Uterus (tissue), 4 donors: ENCODE results near the gene VANGL1. TPM values are rescaled to one million over a fixed set of nuclear protein-coding genes. Genes with fewer than 3 reads are reported as not detected.

Experiments used
- DNase-seq, 2 donors: peaks; one replicate each; pipeline ENCODE4 v3.0.0-alpha.2; 2019 to 2020
- H3K27ac ChIP-seq, 2 donors: fragments of 200-600 bp; sonication (generic); 1 replicate in 1 of 2; 2 replicates in 1 of 2; pipeline ENCODE4 v1.5.1; 2016 to 2018
- H3K27me3 ChIP-seq, 2 donors: fragments of 200-600 bp; sonication (generic); one replicate each; pipeline ENCODE4 v1.5.1; 2018 to 2019; ENCODE audit warnings: control low read depth in 1 of 2
- H3K36me3 ChIP-seq, 2 donors: fragments of 200-600 bp; sonication (generic); one replicate each; pipeline ENCODE4 v1.5.1; 2019; ENCODE audit warnings: control low read depth in 1 of 2
- H3K4me1 ChIP-seq, 2 donors: fragments of 200-600 bp; sonication (generic); one replicate each; pipeline ENCODE4 v1.5.1; 2018 to 2019; ENCODE audit warnings: control low read depth in 1 of 2
- H3K4me3 ChIP-seq, 2 donors: fragments of 200-600 bp; sonication (generic); 1 replicate in 1 of 2; 2 replicates in 1 of 2; pipeline ENCODE4 v1.5.1; 2018 to 2019; ENCODE audit warnings: mild to moderate bottlenecking in 1 of 2
- H3K9me3 ChIP-seq, 2 donors: fragments of 200-600 bp; sonication (generic); one replicate each; pipeline ENCODE4 v1.5.1; 2019; ENCODE audit warnings: control low read depth in 1 of 2
- CTCF ChIP-seq, 4 experiments: fragments of 200-600 bp in 2 of 4; fragments of 450-650 bp in 2 of 4; sonication (generic) in 2 of 4; IDR thresholded peaks; one replicate each; pipeline ENCODE4 v1.5.1; 2016 to 2019; ENCODE audit warnings: antibody characterized with exemption in 4 of 4, mild to moderate bottlenecking in 2 of 4, moderate library complexity in 1 of 4
- POLR2A ChIP-seq, 2 donors: fragments of 450-650 bp; IDR thresholded peaks; one replicate each; pipeline ENCODE4 v1.6.1; 2016; ENCODE audit warnings: antibody characterized with exemption in 2 of 2, mild to moderate bottlenecking in 1 of 2, moderate library complexity in 1 of 2
- intact Hi-C: fragments of 100-400 bp; cut with DNase I; formaldehyde crosslinking; loops from one replicate; pipeline ENCODE4 v1.15.1; 2023; ENCODE audit warnings: low total_unique reads
- total RNA-seq, 4 donors: library from RNA; depleted of rRNA in 3 of 4; stranded (reverse); fragments of >200 nt in 3 of 4; gene quantifications; one replicate each; pipeline versions ENCODE4 v1.1.0 to v1.2.4, GENCODE V29; 2014 to 2023
- donor health status: DM: yes; HTN: yes; CAD: no.

VANGL1 gene
- total RNA-seq, 4 donors from 2014 or later: 2.8 to 22.3 (median 11.9) TPM

GRCh38 chr1:115723756-115724155 lies 82.0 kb downstream of the VANGL1 start:
- DNase-seq: no peak
- no peaks in the 10 kb centered on the region for H3K27me3 ChIP-seq
- intact Hi-C loops: no loop called here
- H3K4me3 ChIP-seq: no peak overlapping the region
- no peaks in the 10 kb centered on the region for H3K9me3 ChIP-seq
- TF ChIP-seq POLR2A (IDR thresholded peaks at IDR 0.05) (no peak), CTCF (IDR thresholded peaks at IDR 0.05) (no peak)
- no peak overlapping the region for H3K27ac ChIP-seq
- no peaks in the 10 kb centered on the region for H3K4me1 ChIP-seq
- H3K36me3 ChIP-seq: no peaks in the 10 kb centered on the region

DNA sequence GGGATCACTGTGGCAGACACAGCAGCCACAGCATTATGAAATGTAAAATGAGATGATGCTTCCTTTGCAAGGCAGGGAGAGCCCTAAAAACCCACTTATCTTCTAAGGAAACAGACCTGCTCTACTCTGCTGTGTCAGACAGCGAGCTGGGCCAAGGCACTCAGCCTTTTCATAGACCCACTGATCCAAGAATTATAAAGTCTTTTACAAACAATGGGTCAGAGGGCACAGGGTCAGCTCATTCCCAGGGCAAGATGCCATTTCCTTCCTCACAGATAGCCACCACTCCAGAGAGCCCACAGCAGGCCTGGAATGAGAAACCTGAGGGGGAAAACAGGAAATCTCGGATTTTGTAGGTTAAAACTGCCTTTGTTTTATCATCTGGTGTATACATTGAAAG lies 83.8 kb downstream of the VANGL1 start:
- H3K36me3 ChIP-seq: no peaks in the 10 kb centered on the region
- no peaks in the 10 kb centered on the region for H3K27me3 ChIP-seq
- H3K9me3 ChIP-seq: no peaks in the 10 kb centered on the region
- no peak for TF ChIP-seq POLR2A (IDR thresholded peaks at IDR 0.05)
- no peak for TF ChIP-seq CTCF (IDR thresholded peaks at IDR 0.05)
- H3K4me1 ChIP-seq: no peaks in the 10 kb centered on the region
- intact Hi-C loops: no loop called here
- peak; percentile 24 to 41 for DNase-seq
- no peak overlapping the region for H3K4me3 ChIP-seq
- peak overlapping the region; percentile 41 to 49 for H3K27ac ChIP-seq

DNA sequence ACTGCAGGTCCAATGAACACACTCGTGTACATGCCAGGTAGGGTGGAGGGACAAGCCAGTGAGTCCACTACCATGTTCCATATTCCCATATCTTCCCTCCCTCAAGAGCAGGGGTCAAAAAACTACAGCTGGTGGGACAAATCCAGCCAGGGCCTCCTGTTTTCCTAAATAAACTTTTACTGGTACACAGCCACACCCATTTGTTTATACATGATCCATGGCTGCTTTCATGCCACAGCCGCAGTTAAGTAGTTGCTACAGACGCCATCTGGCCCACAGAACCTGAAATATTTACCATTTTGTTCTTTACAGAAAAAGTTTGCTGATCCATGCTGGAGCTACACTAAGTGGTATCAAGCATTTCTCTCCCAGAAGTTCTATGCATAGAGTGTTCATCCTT lies 84.4 kb downstream of the VANGL1 start:
- intact Hi-C loops: no loop called here
- no peaks in the 10 kb centered on the region for H3K4me1 ChIP-seq
- no peaks in the 10 kb centered on the region for H3K9me3 ChIP-seq
- no peak for DNase-seq
- no peaks in the 10 kb centered on the region for H3K27me3 ChIP-seq
- no peak for TF ChIP-seq CTCF (IDR thresholded peaks at IDR 0.05)
- no peak for TF ChIP-seq POLR2A (IDR thresholded peaks at IDR 0.05)
- no peak overlapping the region for H3K4me3 ChIP-seq
- H3K27ac ChIP-seq: peak overlapping the region; percentile 41 to 49
- no peaks in the 10 kb centered on the region for H3K36me3 ChIP-seq

DNA sequence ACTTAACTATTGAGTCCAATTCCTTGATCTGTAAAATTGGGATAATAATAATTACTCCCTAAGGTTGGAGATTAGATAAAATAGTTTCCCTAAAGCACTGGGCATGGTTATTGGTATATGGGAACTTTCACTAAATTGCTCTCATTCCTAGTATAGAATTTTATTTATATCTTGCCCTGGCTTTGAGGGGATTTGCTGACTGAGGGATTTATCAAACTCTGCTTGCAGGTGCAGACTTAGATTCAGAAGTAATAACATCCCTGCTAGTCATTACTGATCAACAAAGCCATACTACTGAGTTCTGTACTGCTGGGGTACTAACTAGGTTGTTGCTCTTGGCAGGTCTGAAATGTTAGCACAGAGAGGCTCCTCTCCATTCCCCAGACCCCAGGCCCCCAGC lies 84.8 kb downstream of the VANGL1 start:
- Histone ChIP-seq H3K4me3 (no peak overlapping the region), H3K27ac (peak overlapping the region; percentile 48 to 66), H3K36me3 (no peaks in the 10 kb centered on the region), H3K27me3 (no peaks in the 10 kb centered on the region), H3K4me1 (no peaks in the 10 kb centered on the region), H3K9me3 (no peaks in the 10 kb centered on the region)
- no peak for DNase-seq
- intact Hi-C loops: no loop called here
- no peak for TF ChIP-seq CTCF (IDR thresholded peaks at IDR 0.05)

GRCh38 chr1:115727706-115728249 lies 86.0 kb downstream of the VANGL1 start:
- Histone ChIP-seq H3K4me1 (no peaks in the 10 kb centered on the region), H3K9me3 (no peaks in the 10 kb centered on the region), H3K27me3 (no peaks in the 10 kb centered on the region), H3K27ac (peak overlapping the region; percentile 48 to 66), H3K4me3 (no peak overlapping the region), H3K36me3 (no peaks in the 10 kb centered on the region)
- intact Hi-C loops: no loop called here
- TF ChIP-seq POLR2A (IDR thresholded peaks at IDR 0.05) (no peak), CTCF (IDR thresholded peaks at IDR 0.05) (no peak)
- DNase-seq: peak; percentile 67 to 71
